IMR-90 (cell line): Measurements from ENCODE around the gene TKFC. TPM values are rescaled to one million over a fixed set of nuclear protein-coding genes. Genes with fewer than 3 reads are reported as not detected.

Experiments used
- ATAC-seq: fragments of 200-7000 bp; cut with Tn5 transposase; 2 replicates; pipeline ENCODE4 v1.9.1; 2020; ENCODE audit warnings: low read depth, mild to moderate bottlenecking, moderate library complexity
- BruUV-seq: library from RNA; stranded (reverse); fragments of 400-500 nt; replicated peaks from 2 replicates; lab custom pipeline; 2021; lab: Mats Ljungman, UMichigan
- CTCF ChIA-PET: fragments of 300-600 bp; formaldehyde crosslinking; extraction: SDS; loops from one replicate; lab custom pipeline; 2021; ENCODE audit warnings: antibody characterized with exemption; lab: Yijun Ruan, JAX
- POLR2A ChIA-PET: fragments of 300-600 bp; sonication (Branson Sonifier 250); formaldehyde crosslinking; loops from one replicate; lab custom pipeline; 2022; ENCODE audit warnings: antibody characterized with exemption; ENCODE audit not compliant: unreplicated experiment; lab: Charles Lee
- DNase-seq: peaks from one replicate; pipeline ENCODE4 v3.0.0; 2013
- H2AFZ ChIP-seq: replicated peaks from 2 replicates; pipeline ENCODE3; 2013; ENCODE audit warnings: low read length, mild to moderate bottlenecking; ENCODE audit not compliant: poor library complexity
- H2AK5ac ChIP-seq: 2 replicates; pipeline ENCODE4 v1.6.1; 2013; ENCODE audit warnings: low read depth, low read length, inconsistent platforms
- H2AK9ac ChIP-seq: replicated peaks from 2 replicates; pipeline ENCODE3; 2013; ENCODE audit warnings: mild to moderate bottlenecking, low read depth, low read length, moderate library complexity; ENCODE audit not compliant: poor library complexity
- H2BK120ac ChIP-seq: 2 replicates; pipeline ENCODE4 v1.6.1; 2013; ENCODE audit warnings: low read depth, low read length, inconsistent platforms
- H2BK15ac ChIP-seq: 3 replicates; pipeline ENCODE4 v1.6.1; 2013; ENCODE audit warnings: low read depth, low read length, inconsistent platforms
- H2BK20ac ChIP-seq: 2 replicates; pipeline ENCODE4 v1.6.1; 2013; ENCODE audit warnings: low read depth, mild to moderate bottlenecking, inconsistent platforms, low read length, moderate library complexity
- H2BK5ac ChIP-seq: 2 replicates; pipeline ENCODE4 v1.6.1; 2013; ENCODE audit warnings: mild to moderate bottlenecking, low read depth, low read length, inconsistent platforms; ENCODE audit not compliant: poor library complexity, severe bottlenecking
- H3K14ac ChIP-seq: replicated peaks from 2 replicates; pipeline ENCODE4 v1.6.1; 2013; ENCODE audit warnings: low read depth, low read length, inconsistent platforms
- H3K18ac ChIP-seq: 2 replicates; pipeline ENCODE4 v1.6.1; 2013; ENCODE audit warnings: low read depth, low read length, control low read depth
- H3K23ac ChIP-seq: 2 replicates; pipeline ENCODE4 v1.6.1; 2013; ENCODE audit warnings: low read depth, low read length, inconsistent platforms
- H3K27ac ChIP-seq: 2 replicates; pipeline ENCODE4 v1.5.1; 2013; ENCODE audit warnings: mild to moderate bottlenecking, control low read depth, low read length; ENCODE audit not compliant: insufficient read depth
- H3K27me3 ChIP-seq: 2 replicates; pipeline ENCODE4 v1.6.1; 2013; ENCODE audit warnings: low read length; ENCODE audit not compliant: control insufficient read depth, insufficient read depth
- H3K36me3 ChIP-seq: 2 replicates; pipeline ENCODE4 v1.6.1; 2013; ENCODE audit warnings: low read length, mixed read lengths; ENCODE audit not compliant: control insufficient read depth, insufficient read depth
- H3K4ac ChIP-seq: 2 replicates; pipeline ENCODE4 v1.6.1; 2013; ENCODE audit warnings: low read depth, low read length, inconsistent platforms
- H3K4me1 ChIP-seq: 2 replicates; pipeline ENCODE4 v1.6.1; 2013; ENCODE audit warnings: low read length, mixed read lengths; ENCODE audit not compliant: control insufficient read depth, insufficient read depth
- H3K4me2 ChIP-seq: 2 replicates; pipeline ENCODE4 v1.6.1; 2013; ENCODE audit warnings: low read depth, mild to moderate bottlenecking, control low read depth, low read length, moderate library complexity
- H3K4me3 ChIP-seq: 2 replicates; pipeline ENCODE4 v1.5.1; 2013; ENCODE audit warnings: low read depth, mild to moderate bottlenecking, control low read depth, low read length, moderate library complexity; ENCODE audit not compliant: insufficient read depth
- H3K56ac ChIP-seq: 2 replicates; pipeline ENCODE4 v1.6.1; 2013; ENCODE audit warnings: low read length, inconsistent platforms; ENCODE audit not compliant: insufficient read depth; ENCODE audit errors: extremely low read depth
- H3K79me1 ChIP-seq, 2 experiments: 2 replicates each; pipeline ENCODE4 v1.6.1; 2013; ENCODE audit warnings: low read length in 2 of 2, inconsistent platforms in 1 of 2, low read depth in 1 of 2
- H3K9ac ChIP-seq: 2 replicates; pipeline ENCODE4 v1.6.1; 2013; ENCODE audit warnings: low read depth, low read length, control low read depth
- H3K9me1 ChIP-seq: 2 replicates; pipeline ENCODE4 v1.6.1; 2013; ENCODE audit warnings: low read length, inconsistent platforms; ENCODE audit not compliant: insufficient read depth
- H3K9me3 ChIP-seq: 2 replicates; pipeline ENCODE4 v1.6.1; 2013; ENCODE audit warnings: low read length; ENCODE audit not compliant: control insufficient read depth, insufficient read depth
- H4K20me1 ChIP-seq: 2 replicates; pipeline ENCODE4 v1.6.1; 2013; ENCODE audit warnings: low read length, inconsistent platforms; ENCODE audit not compliant: insufficient read depth
- H4K5ac ChIP-seq: 2 replicates; pipeline ENCODE4 v1.6.1; 2013; ENCODE audit warnings: mild to moderate bottlenecking, low read depth, low read length, control low read depth
- H4K8ac ChIP-seq, 2 experiments: 2 replicates each; pipeline ENCODE4 v1.6.1; 2013; ENCODE audit warnings: low read depth in 2 of 2, low read length in 2 of 2, control low read depth in 1 of 2, inconsistent platforms in 1 of 2
- H4K91ac ChIP-seq: 2 replicates; pipeline ENCODE4 v1.6.1; 2013; ENCODE audit warnings: low read depth, low read length, inconsistent platforms; ENCODE audit not compliant: insufficient read depth
- CEBPB ChIP-seq: IDR thresholded peaks from 2 replicates; pipeline ENCODE4 v1.6.1; 2012; ENCODE audit warnings: low read depth, low read length, improper control_type of control experiment
- CHD1 ChIP-seq: IDR thresholded peaks from 2 replicates; pipeline ENCODE4 v1.6.1; 2012; ENCODE audit warnings: low read depth, low read length, improper control_type of control experiment
- POLR2A ChIP-seq: IDR thresholded peaks from 2 replicates; pipeline ENCODE4 v1.6.1; 2012; ENCODE audit warnings: mild to moderate bottlenecking, low read depth, low read length
- WGBS, 2 experiments: methylation state at CpG; one replicate each; pipeline versions ENCODE4 v1.1.5 to v1.1.7; 2013; ENCODE audit warnings: missing lambda C conversion rate in 2 of 2; ENCODE audit not compliant: insufficient read length in 1 of 2; ENCODE audit errors: extremely low coverage in 2 of 2; 5-methylcytosine and 5-hydroxymethylcytosine counted together
- dilution Hi-C: fragments of 300-500 bp; cut with HindIII; formaldehyde crosslinking; loops from one replicate; pipeline ENCODE4 v1.14.3; 2018; ENCODE audit warnings: low sequenced_read_pairs; ENCODE audit not compliant: unreplicated experiment
- in situ Hi-C: fragments of 300-500 bp; cut with MboI; formaldehyde crosslinking; loops from 3 replicates; pipeline ENCODE4 v1.14.3; 2019; ENCODE audit warnings: low sequenced_read_pairs, inconsistent platforms, mixed read lengths
- intact Hi-C: fragments of 100-400 bp; cut with micrococcal nuclease; formaldehyde crosslinking; loops from 2 replicates; pipeline ENCODE4 v1.10.0; 2022
- polyA plus RNA-seq, 3 experiments: library from polyadenylated mRNA; depleted of rRNA; stranded (reverse); fragments of >200 nt; gene quantifications; 2 replicates each; pipeline ENCODE4 v1.2.3, GENCODE V29; 2012; ENCODE audit warnings: low replicate concordance in 1 of 3
- total RNA-seq: library from RNA; depleted of rRNA; stranded (reverse); fragments of >200 nt; gene quantifications from 2 replicates; pipeline ENCODE4 v1.2.3, GENCODE V29; 2012
- TF ChIP-seq, protein P1 (sequence below): conservative IDR thresholded peaks from 2 replicates; pipeline ENCODE4 v1.5.1; 2012; ENCODE audit warnings: mild to moderate bottlenecking, low read depth, low read length, improper control_type of control experiment

Gene TKFC
- total and polyA plus RNA-seq, 2 of the 4 experiments (the other 2 are of a cell fraction), result 10.4 to 30.8 TPM

GRCh38 chr11:61290905-61291690 is 41.9 kb upstream of the TKFC start:
- H3K56ac ChIP-seq, result no peak overlapping the region
- H3K4me1 ChIP-seq, result peaks cover 7% of the 10 kb centered on the region
- no peak overlapping the region for H3K4me2 ChIP-seq
- H2AK5ac ChIP-seq, result no peak overlapping the region
- H3K9me3 ChIP-seq, result no peaks in the 10 kb centered on the region
- TF ChIP-seq, protein P1, sequence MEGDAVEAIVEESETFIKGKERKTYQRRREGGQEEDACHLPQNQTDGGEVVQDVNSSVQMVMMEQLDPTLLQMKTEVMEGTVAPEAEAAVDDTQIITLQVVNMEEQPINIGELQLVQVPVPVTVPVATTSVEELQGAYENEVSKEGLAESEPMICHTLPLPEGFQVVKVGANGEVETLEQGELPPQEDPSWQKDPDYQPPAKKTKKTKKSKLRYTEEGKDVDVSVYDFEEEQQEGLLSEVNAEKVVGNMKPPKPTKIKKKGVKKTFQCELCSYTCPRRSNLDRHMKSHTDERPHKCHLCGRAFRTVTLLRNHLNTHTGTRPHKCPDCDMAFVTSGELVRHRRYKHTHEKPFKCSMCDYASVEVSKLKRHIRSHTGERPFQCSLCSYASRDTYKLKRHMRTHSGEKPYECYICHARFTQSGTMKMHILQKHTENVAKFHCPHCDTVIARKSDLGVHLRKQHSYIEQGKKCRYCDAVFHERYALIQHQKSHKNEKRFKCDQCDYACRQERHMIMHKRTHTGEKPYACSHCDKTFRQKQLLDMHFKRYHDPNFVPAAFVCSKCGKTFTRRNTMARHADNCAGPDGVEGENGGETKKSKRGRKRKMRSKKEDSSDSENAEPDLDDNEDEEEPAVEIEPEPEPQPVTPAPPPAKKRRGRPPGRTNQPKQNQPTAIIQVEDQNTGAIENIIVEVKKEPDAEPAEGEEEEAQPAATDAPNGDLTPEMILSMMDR, result no peak
- TF ChIP-seq CEBPB (no peak), CHD1 (no peak), POLR2A (no peak)
- no peaks in the 10 kb centered on the region; the same call in 1 of the 2 replicates for H4K20me1 ChIP-seq
- no peak overlapping the region for H4K5ac ChIP-seq
- intact Hi-C loops, result no loop called here
- H3K9me1 ChIP-seq, result no peaks in the 10 kb centered on the region; the same call in 1 of the 2 replicates
- H2AFZ ChIP-seq, result no peak overlapping the region
- no peak overlapping the region for H4K91ac ChIP-seq
- H2BK15ac ChIP-seq, result no peak overlapping the region
- no peak overlapping the region for H3K23ac ChIP-seq
- ATAC-seq, result no peak
- BruUV-seq, result no TSS peak
- no peaks in the 10 kb centered on the region for H3K36me3 ChIP-seq
- dilution Hi-C loops, result no loop called here
- H2AK9ac ChIP-seq, result no peak overlapping the region
- no peak overlapping the region for H2BK120ac ChIP-seq
- no peak overlapping the region for H3K27ac ChIP-seq
- H3K79me1 ChIP-seq, result no peaks in the 10 kb centered on the region
- DNase-seq, result no peak
- H3K14ac ChIP-seq, result no peak overlapping the region
- WGBS, 2 experiments, result 96% methylated on average over 6 of the region's 12 CpGs; no CpG with 5 or more reads in 1 of the 2 experiments
- in situ Hi-C loops, result no loop called here
- POLR2A ChIA-PET, result no interaction called here
- CTCF ChIA-PET, result no interaction called here
- no peak overlapping the region for H4K8ac ChIP-seq
- peaks cover 2% of the 10 kb centered on the region; the same call in 1 of the 2 replicates for H3K27me3 ChIP-seq
- no peak overlapping the region for H2BK5ac ChIP-seq
- no peak overlapping the region for H3K9ac ChIP-seq
- no peak overlapping the region for H2BK20ac ChIP-seq
- no peak overlapping the region for H3K18ac ChIP-seq
- H3K4me3 ChIP-seq, result no peak overlapping the region
- H3K4ac ChIP-seq, result no peak overlapping the region
